ENCODE measurements around the gene UTP4. TPM values are rescaled to one million over a fixed set of nuclear protein-coding genes. Genes with fewer than 3 reads are reported as not detected.

UTP4 gene
- total RNA-seq, 3 donors from 2014 or later: 24.6 to 34.1 (median 33.9) TPM

DNA sequence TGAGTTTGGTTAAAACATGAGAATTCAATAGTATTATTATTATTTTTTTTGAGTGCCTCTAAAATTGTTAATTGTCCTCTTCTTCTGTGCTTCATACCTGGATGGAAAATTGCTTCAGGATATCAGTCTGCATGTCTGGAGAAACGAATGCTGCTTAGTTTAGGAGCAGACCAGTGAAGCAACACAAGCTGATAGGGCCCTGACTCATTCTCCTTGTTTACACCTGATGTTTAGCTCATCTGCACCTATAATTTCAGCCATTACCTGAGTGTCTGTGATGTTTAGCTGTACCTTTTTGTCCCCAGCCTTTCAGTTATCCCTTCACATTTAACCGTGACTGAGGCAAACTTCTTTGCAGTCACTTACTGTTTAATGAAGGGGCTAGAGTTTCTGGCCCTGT lies 69.3 kb downstream of the UTP4 start:
- TF ChIP-seq, protein P1, sequence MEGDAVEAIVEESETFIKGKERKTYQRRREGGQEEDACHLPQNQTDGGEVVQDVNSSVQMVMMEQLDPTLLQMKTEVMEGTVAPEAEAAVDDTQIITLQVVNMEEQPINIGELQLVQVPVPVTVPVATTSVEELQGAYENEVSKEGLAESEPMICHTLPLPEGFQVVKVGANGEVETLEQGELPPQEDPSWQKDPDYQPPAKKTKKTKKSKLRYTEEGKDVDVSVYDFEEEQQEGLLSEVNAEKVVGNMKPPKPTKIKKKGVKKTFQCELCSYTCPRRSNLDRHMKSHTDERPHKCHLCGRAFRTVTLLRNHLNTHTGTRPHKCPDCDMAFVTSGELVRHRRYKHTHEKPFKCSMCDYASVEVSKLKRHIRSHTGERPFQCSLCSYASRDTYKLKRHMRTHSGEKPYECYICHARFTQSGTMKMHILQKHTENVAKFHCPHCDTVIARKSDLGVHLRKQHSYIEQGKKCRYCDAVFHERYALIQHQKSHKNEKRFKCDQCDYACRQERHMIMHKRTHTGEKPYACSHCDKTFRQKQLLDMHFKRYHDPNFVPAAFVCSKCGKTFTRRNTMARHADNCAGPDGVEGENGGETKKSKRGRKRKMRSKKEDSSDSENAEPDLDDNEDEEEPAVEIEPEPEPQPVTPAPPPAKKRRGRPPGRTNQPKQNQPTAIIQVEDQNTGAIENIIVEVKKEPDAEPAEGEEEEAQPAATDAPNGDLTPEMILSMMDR (IDR thresholded peaks at IDR 0.05): no peak
- no peak for TF ChIP-seq POLR2A (IDR thresholded peaks at IDR 0.05)
- no peak for TF ChIP-seq POLR2AphosphoS5 (IDR thresholded peaks at IDR 0.05)
- Histone ChIP-seq H3K4me3 (no peak overlapping the region), H3K36me3 (no peaks in the 10 kb centered on the region), H3K27ac (peak overlapping the region; percentile 29 to 45), H3K4me1 (no peaks in the 10 kb centered on the region), H3K9me3 (no peaks in the 10 kb centered on the region), H3K27me3 (no peaks in the 10 kb centered on the region)
- no peak for DNase-seq (ENCODE audit: low spot score in 2 of 2)
- intact Hi-C loops (cut with DNase I; ENCODE audit: low total_unique reads): no loop called here

DNA sequence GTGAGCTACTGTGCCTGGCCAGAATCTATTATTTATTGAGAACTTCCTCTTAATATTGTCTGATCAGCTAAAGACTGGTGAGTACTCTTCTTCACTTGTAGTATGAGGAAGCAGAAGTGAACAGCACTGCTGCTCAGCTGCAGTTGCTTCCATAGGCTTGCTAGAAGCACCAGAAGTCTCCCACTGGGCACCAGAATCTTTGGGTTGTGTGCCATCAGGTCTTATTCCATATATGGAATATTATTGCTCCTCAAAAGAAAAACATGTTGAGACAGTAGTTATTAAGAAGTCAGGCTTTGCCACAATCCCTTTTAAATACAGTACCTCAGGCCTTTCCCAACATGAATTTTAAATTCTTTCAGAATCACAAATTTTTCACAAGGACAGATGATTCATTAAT lies 71.7 kb downstream of the UTP4 start:
- intact Hi-C loops (cut with DNase I; ENCODE audit: low total_unique reads): no loop called here
- DNase-seq (ENCODE audit: low spot score in 2 of 2): no peak
- Histone ChIP-seq H3K36me3 (no peaks in the 10 kb centered on the region), H3K27ac (no peak overlapping the region), H3K4me3 (no peak overlapping the region), H3K9me3 (no peaks in the 10 kb centered on the region), H3K27me3 (no peaks in the 10 kb centered on the region), H3K4me1 (no peaks in the 10 kb centered on the region)
- TF ChIP-seq POLR2A (IDR thresholded peaks at IDR 0.05) (no peak), POLR2AphosphoS5 (IDR thresholded peaks at IDR 0.05) (no peak)
- TF ChIP-seq, protein P1 (IDR thresholded peaks at IDR 0.05): no peak

DNA sequence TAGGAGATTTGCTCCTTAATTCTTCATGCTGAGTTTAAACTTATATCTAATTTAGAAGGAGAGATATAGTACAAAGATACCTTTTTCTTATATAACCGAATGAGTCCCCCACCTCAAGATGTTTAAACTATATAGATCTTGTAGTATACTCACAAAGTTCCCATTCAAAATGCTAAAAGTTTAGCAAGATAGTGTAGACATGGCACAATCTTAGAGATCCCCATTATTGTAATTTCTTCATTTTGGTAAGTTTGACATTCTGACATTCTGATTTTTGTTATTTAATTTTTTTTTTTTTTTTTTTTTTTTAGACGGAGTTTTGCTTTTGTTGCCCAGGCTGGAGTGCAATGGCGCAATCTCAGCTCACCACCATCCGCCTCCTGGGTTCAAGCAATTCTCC lies 77.3 kb downstream of the UTP4 start:
- H3K4me1 ChIP-seq: no peaks in the 10 kb centered on the region
- H3K4me3 ChIP-seq: no peak overlapping the region
- H3K27me3 ChIP-seq: no peaks in the 10 kb centered on the region
- TF ChIP-seq POLR2A (IDR thresholded peaks at IDR 0.05) (no peak), POLR2AphosphoS5 (IDR thresholded peaks at IDR 0.05) (no peak)
- TF ChIP-seq, protein P1 (IDR thresholded peaks at IDR 0.05): no peak
- H3K9me3 ChIP-seq: no peaks in the 10 kb centered on the region
- no peak for DNase-seq (ENCODE audit: low spot score in 2 of 2)
- intact Hi-C loops (cut with DNase I; ENCODE audit: low total_unique reads): no loop called here
- no peak overlapping the region for H3K27ac ChIP-seq
- no peaks in the 10 kb centered on the region for H3K36me3 ChIP-seq

DNA sequence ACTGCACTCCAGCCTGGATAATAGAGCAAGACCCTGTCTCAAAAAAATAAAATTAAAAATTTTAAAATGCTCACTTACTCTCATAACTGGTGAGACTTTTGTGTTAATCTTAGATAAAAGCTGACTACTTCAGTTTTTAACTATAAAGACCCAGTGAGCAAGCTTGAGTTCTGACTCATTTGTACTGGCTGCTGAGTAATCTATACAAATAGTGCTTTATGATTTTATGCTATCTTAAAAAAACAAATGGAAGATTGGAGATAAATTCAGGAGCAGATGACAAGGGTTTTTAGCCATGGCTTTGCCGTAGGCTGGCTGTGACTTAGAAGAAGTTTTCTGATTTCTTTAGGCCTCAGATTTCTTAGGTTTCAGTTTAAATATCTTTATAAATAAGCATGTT lies 85.0 kb downstream of the UTP4 start:
- intact Hi-C loops (cut with DNase I; ENCODE audit: low total_unique reads): no loop called here
- H3K27ac ChIP-seq: no peak overlapping the region
- TF ChIP-seq POLR2A (IDR thresholded peaks at IDR 0.05): no peak
- TF ChIP-seq POLR2AphosphoS5 (IDR thresholded peaks at IDR 0.05): no peak
- TF ChIP-seq, protein P1 (IDR thresholded peaks at IDR 0.05): no peak

More for the DNA sequence above, 85.0 kb downstream of the UTP4 start:
- no peak for DNase-seq (ENCODE audit: low spot score in 2 of 2)
- H3K4me3 ChIP-seq: no peak overlapping the region
- no peaks in the 10 kb centered on the region for H3K27me3 ChIP-seq
- no peaks in the 10 kb centered on the region for H3K9me3 ChIP-seq
- H3K36me3 ChIP-seq: no peaks in the 10 kb centered on the region
- H3K4me1 ChIP-seq: no peaks in the 10 kb centered on the region

Other genes with a start within 250 kb of the UTP4 start
- 10 to 100 TPM in 1 of 3 donors, 1 to 10 TPM in 1, under 1 TPM in 1; 0.96 to 10.5 (median 2.5) TPM for gene HAS3, start 27.0 kb upstream of the UTP4 start, total RNA-seq
- gene CHTF8, start 61 bp upstream of the UTP4 start, total RNA-seq: 10 to 100 TPM; 54.1 to 85.8 (median 71.2) TPM
- 10 to 100 TPM; 29.8 to 78.1 (median 36.6) TPM for gene SNTB2, start 54.5 kb downstream of the UTP4 start, total RNA-seq
- 10 to 100 TPM; 31.3 to 43.8 (median 32.4) TPM for gene VPS4A, start 178.7 kb downstream of the UTP4 start, total RNA-seq
- 10 to 100 TPM; 13.9 to 20.2 (median 19.7) TPM for gene PDF, start 197.9 kb downstream of the UTP4 start, total RNA-seq
- gene COG8, start 206.9 kb downstream of the UTP4 start, total RNA-seq: 10 to 100 TPM; 40.2 to 52.8 (median 44.9) TPM
- gene NIP7, start 207.1 kb downstream of the UTP4 start, total RNA-seq: 10 to 100 TPM; 10.6 to 16.1 (median 15.4) TPM
- 1 to 10 TPM in 1 of 3 donors, under 1 TPM in 1, not detected in 1; 0.32 to 1.3 TPM for gene TMED6, start 219.1 kb downstream of the UTP4 start, total RNA-seq

Data from breast epithelium (tissue), 4 donors.